Naive thymus-derived CD8-positive, alpha-beta T cell (primary cell): Measurements from ENCODE around the gene ATG2B. TPM values are rescaled to one million over a fixed set of nuclear protein-coding genes. Genes with fewer than 3 reads are reported as not detected.

Experiments
- ATAC-seq, 2 donors: fragments of 150-1000 bp; cut with Tn5 transposase in 1 of 2; sonication (Bioruptor Pico), chemical (Tn5 transposase) in 1 of 2; 1 replicate in 1 of 2; 2 replicates in 1 of 2; pipeline ENCODE4 v1.10.0; 2021; ENCODE audit warnings: mild to moderate bottlenecking in 2 of 2, moderate library complexity in 2 of 2
- POLR2A ChIA-PET: fragments of 350-600 bp; sonication (Branson Sonifier 250); formaldehyde crosslinking; loops from one replicate; lab custom pipeline; 2021; ENCODE audit warnings: antibody characterized with exemption; lab: Charles Lee
- DNase-seq, 10 donors: peaks; one replicate each; pipeline versions ENCODE4 v3.0.0 to v3.0.0-alpha.2; 2020 to 2022
- H3K27ac Mint-ChIP-seq, 10 donors: one replicate each; pipeline ENCODE4 v1.8.0; 2020 to 2022; ENCODE audit warnings: mild to moderate bottlenecking in 10 of 10, mixed read lengths in 10 of 10, moderate library complexity in 4 of 10, inconsistent platforms in 1 of 10
- H3K27me3 Mint-ChIP-seq, 5 donors: one replicate each; pipeline ENCODE4 v1.8.0; 2021 to 2022; ENCODE audit warnings: mixed read lengths in 5 of 5
- H3K36me3 Mint-ChIP-seq, 3 donors: one replicate each; pipeline ENCODE4 v1.8.0; 2020 to 2022; ENCODE audit warnings: mixed read lengths in 3 of 3, mild to moderate bottlenecking in 2 of 3, inconsistent platforms in 1 of 3
- H3K4me1 Mint-ChIP-seq, 4 donors: one replicate each; pipeline ENCODE4 v1.8.0; 2021 to 2022; ENCODE audit warnings: mixed read lengths in 4 of 4
- H3K4me3 Mint-ChIP-seq, 10 donors: one replicate each; pipeline ENCODE4 v1.8.0; 2020 to 2022; ENCODE audit warnings: mild to moderate bottlenecking in 10 of 10, mixed read lengths in 10 of 10, moderate library complexity in 6 of 10, inconsistent platforms in 1 of 10
- H3K9me3 Mint-ChIP-seq, 9 donors: one replicate each; pipeline ENCODE4 v1.8.0; 2020 to 2022; ENCODE audit warnings: mixed read lengths in 9 of 9, mild to moderate bottlenecking in 3 of 9, inconsistent platforms in 1 of 9, moderate library complexity in 1 of 9
- polyA plus RNA-seq, 3 donors: library from polyadenylated mRNA; unstranded; fragments of 300-500 nt; fragmentation: Illumina TruSeq; gene quantifications; one replicate each; pipeline ENCODE4 v1.2.3, GENCODE V29; 2021
- total RNA-seq, 8 experiments: library from RNA in 2 of 8; stranded (reverse) in 2 of 8; gene quantifications; one replicate each; pipeline ENCODE4 v1.2.3 and lab custom pipeline; 2021 to 2026

ATG2B gene
- total and polyA plus RNA-seq, 5 experiments from 2014 or later, result 0.96 to 32.1 (median 2.0) TPM

GRCh38 chr14:96393071-96393691 lies 30.0 kb upstream of the ATG2B start:
- H3K4me1 Mint-ChIP-seq, result peaks cover 2 to 8% (median 7%) of the 10 kb centered on the region in 4 donors
- H3K9me3 Mint-ChIP-seq, result no peaks in the 10 kb centered on the region
- no peaks in the 10 kb centered on the region for H3K36me3 Mint-ChIP-seq
- POLR2A ChIA-PET, result interaction anchor here (1.0 kb wide), 1 partner anchor 20 kb away, joined by 3 read pairs; no protein-coding TSS in a partner anchor
- ATAC-seq (no peak), DNase-seq (no peak)
- H3K4me3 Mint-ChIP-seq, result peak overlapping the region; percentile 36 to 94 (median 85)
- peaks cover 0 to 3% (median 0%) of the 10 kb centered on the region in 5 donors for H3K27me3 Mint-ChIP-seq
- H3K27ac Mint-ChIP-seq, result peak overlapping the region in 5 of 10 donors; percentile 6 to 60 (median 38)

- ATAC-seq (peak; percentile 89 to 90), DNase-seq (peak; percentile 97 to 100 (median 100))
- Mint-ChIP-seq H3K4me3 (peak overlapping the region; percentile 85 to 94 (median 92)), H3K36me3 (peaks cover 0 to 4% (median 2%) of the 10 kb centered on the region in 3 donors), H3K9me3 (no peaks in the 10 kb centered on the region), H3K4me1 (peaks cover 2 to 8% (median 7%) of the 10 kb centered on the region in 4 donors), H3K27ac (peak overlapping the region; percentile 53 to 94 (median 89)), H3K27me3 (peaks cover 0 to 3% (median 0%) of the 10 kb centered on the region in 5 donors)
- POLR2A ChIA-PET, result interaction anchor here (0.5 to 1.6 kb wide), 3 partner anchors 11 to 95 kb away, joined by 4 to 10 read pairs (median 4); partner anchors contain the start of genes ATG2B and GSKIP
Measured at GRCh38 chr14:96391293-96392118, 28.4 kb upstream of the ATG2B start.

- Mint-ChIP-seq H3K4me1 (peaks cover 2 to 8% (median 7%) of the 10 kb centered on the region in 4 donors), H3K27ac (peak overlapping the region; percentile 53 to 94 (median 86)), H3K27me3 (peaks cover 0 to 3% (median 0%) of the 10 kb centered on the region in 5 donors), H3K9me3 (no peaks in the 10 kb centered on the region), H3K4me3 (peak overlapping the region; percentile 85 to 94 (median 92)), H3K36me3 (peaks cover 0 to 9% (median 2%) of the 10 kb centered on the region in 3 donors)
- POLR2A ChIA-PET, result interaction anchor here (1.2 to 1.6 kb wide), 2 partner anchors 10 to 27 kb away, joined by 4 to 10 read pairs; partner anchors contain the start of genes ATG2B and GSKIP
- no peak for DNase-seq
- ATAC-seq, result no peak
Measured at GRCh38 chr14:96390965-96391292, 27.8 kb upstream of the ATG2B start.

GRCh38 chr14:96385385-96385784 lies 22.2 kb upstream of the ATG2B start:
- POLR2A ChIA-PET, result no interaction called here
- ATAC-seq (no peak), DNase-seq (no peak)
- Mint-ChIP-seq H3K4me3 (no peak overlapping the region), H3K9me3 (no peaks in the 10 kb centered on the region), H3K27ac (no peak overlapping the region), H3K27me3 (peaks cover 0 to 3% (median 0%) of the 10 kb centered on the region in 5 donors), H3K36me3 (peaks cover 4 to 53% (median 20%) of the 10 kb centered on the region in 3 donors), H3K4me1 (peaks cover 0 to 1% (median 0%) of the 10 kb centered on the region in 4 donors)

- Mint-ChIP-seq H3K36me3 (peaks cover 4 to 54% (median 20%) of the 10 kb centered on the region in 3 donors), H3K27me3 (peaks cover 0 to 3% (median 0%) of the 10 kb centered on the region in 5 donors), H3K4me3 (no peak overlapping the region), H3K9me3 (no peaks in the 10 kb centered on the region), H3K4me1 (peaks cover 0 to 1% (median 0%) of the 10 kb centered on the region in 4 donors), H3K27ac (no peak overlapping the region)
- POLR2A ChIA-PET, result no interaction called here
- ATAC-seq, result no peak
- no peak for DNase-seq
Measured at GRCh38 chr14:96384740-96385139, 21.6 kb upstream of the ATG2B start.

GRCh38 chr14:96384053-96384452 lies 20.9 kb upstream of the ATG2B start:
- Mint-ChIP-seq H3K36me3 (peaks cover 4 to 54% (median 20%) of the 10 kb centered on the region in 3 donors), H3K4me1 (peaks cover 0 to 1% (median 0%) of the 10 kb centered on the region in 4 donors), H3K27ac (peak overlapping the region in 2 of 10 donors; percentile 7 to 17), H3K27me3 (peaks cover 0 to 3% (median 0%) of the 10 kb centered on the region in 5 donors), H3K9me3 (no peaks in the 10 kb centered on the region), H3K4me3 (no peak overlapping the region)
- POLR2A ChIA-PET, result no interaction called here
- no peak for DNase-seq
- ATAC-seq, result no peak

- Mint-ChIP-seq H3K27me3 (no peaks in the 10 kb centered on the region), H3K36me3 (peaks cover 4 to 54% (median 20%) of the 10 kb centered on the region in 3 donors), H3K4me1 (peaks cover 0 to 1% (median 0%) of the 10 kb centered on the region in 4 donors), H3K9me3 (no peaks in the 10 kb centered on the region), H3K4me3 (no peak overlapping the region), H3K27ac (no peak overlapping the region)
- DNase-seq, result no peak
- no peak for ATAC-seq
- POLR2A ChIA-PET, result no interaction called here
Measured at GRCh38 chr14:96383445-96383844, 20.3 kb upstream of the ATG2B start.

- H3K36me3 Mint-ChIP-seq, result peaks cover 4 to 46% (median 20%) of the 10 kb centered on the region in 3 donors
- H3K4me3 Mint-ChIP-seq, result no peak overlapping the region
- H3K4me1 Mint-ChIP-seq, result peaks cover 0 to 3% (median 0%) of the 10 kb centered on the region in 4 donors
- no peak for ATAC-seq
- H3K27ac Mint-ChIP-seq, result peak overlapping the region in 1 of 10 donors; percentile 15
- no peaks in the 10 kb centered on the region for H3K9me3 Mint-ChIP-seq
- POLR2A ChIA-PET, result interaction anchor here (1.7 kb wide), 1 partner anchor 11 kb away, joined by 4 read pairs; no protein-coding TSS in a partner anchor
- DNase-seq, result no peak
- no peaks in the 10 kb centered on the region for H3K27me3 Mint-ChIP-seq
Measured at GRCh38 chr14:96380735-96381134, 17.6 kb upstream of the ATG2B start.

- Mint-ChIP-seq H3K9me3 (no peaks in the 10 kb centered on the region), H3K4me1 (peaks cover 0 to 4% (median 2%) of the 10 kb centered on the region in 4 donors), H3K4me3 (no peak overlapping the region), H3K27ac (peak overlapping the region in 1 of 10 donors; percentile 37), H3K36me3 (peaks cover 7 to 19% (median 17%) of the 10 kb centered on the region in 3 donors), H3K27me3 (no peaks in the 10 kb centered on the region)
- POLR2A ChIA-PET, result no interaction called here
- DNase-seq (no peak), ATAC-seq (no peak)
Measured at GRCh38 chr14:96376093-96376492, 13.0 kb upstream of the ATG2B start.

- Mint-ChIP-seq H3K27ac (no peak overlapping the region), H3K4me1 (peaks cover 7 to 21% (median 16%) of the 10 kb centered on the region in 4 donors), H3K4me3 (no peak overlapping the region), H3K36me3 (peaks cover 7 to 28% (median 16%) of the 10 kb centered on the region in 3 donors), H3K27me3 (no peaks in the 10 kb centered on the region), H3K9me3 (no peaks in the 10 kb centered on the region)
- DNase-seq (no peak), ATAC-seq (no peak)
- POLR2A ChIA-PET, result no interaction called here
Measured at GRCh38 chr14:96373538-96373937, 10.4 kb upstream of the ATG2B start.

GRCh38 chr14:96370528-96370927 lies 7.4 kb upstream of the ATG2B start:
- H3K4me3 Mint-ChIP-seq, result no peak overlapping the region
- H3K27me3 Mint-ChIP-seq, result no peaks in the 10 kb centered on the region

GRCh38 chr14:96368534-96368933 lies 5.4 kb upstream of the ATG2B start:
- H3K9me3 Mint-ChIP-seq, result no peaks in the 10 kb centered on the region
- H3K4me1 Mint-ChIP-seq, result peaks cover 21 to 57% (median 40%) of the 10 kb centered on the region in 4 donors
- ATAC-seq (no peak), DNase-seq (no peak)
- POLR2A ChIA-PET, result no interaction called here
- peaks cover 0 to 14% (median 7%) of the 10 kb centered on the region in 3 donors for H3K36me3 Mint-ChIP-seq
- no peaks in the 10 kb centered on the region for H3K27me3 Mint-ChIP-seq
- no peak overlapping the region for H3K27ac Mint-ChIP-seq
- no peak overlapping the region for H3K4me3 Mint-ChIP-seq

More at GRCh38 chr14:96370528-96370927, 7.4 kb upstream of the ATG2B start:
- POLR2A ChIA-PET, result no interaction called here
- no peak for ATAC-seq
- Mint-ChIP-seq H3K4me1 (peaks cover 12 to 43% (median 24%) of the 10 kb centered on the region in 4 donors), H3K36me3 (peaks cover 7 to 24% (median 14%) of the 10 kb centered on the region in 3 donors), H3K9me3 (no peaks in the 10 kb centered on the region), H3K27ac (no peak overlapping the region)
- no peak for DNase-seq
